ENCODE measurements around the gene KRT38. TPM values are rescaled to one million over a fixed set of nuclear protein-coding genes. Genes with fewer than 3 reads are reported as not detected.

The KRT38 gene
- total RNA-seq, 4 donors from 2014 or later: not detected

- no peak overlapping the region for H3K4me3 ChIP-seq
- DNase-seq (ENCODE audit: low spot score in 2 of 2): no peak
- H3K27ac ChIP-seq: no peak overlapping the region
- no peaks in the 10 kb centered on the region for H3K36me3 ChIP-seq
- no peaks in the 10 kb centered on the region for H3K27me3 ChIP-seq
- no peaks in the 10 kb centered on the region for H3K4me1 ChIP-seq
- WGBS, 2 donors: 70 to 86% methylated on average over 4 to 5 of the region's 5 CpGs
- TF ChIP-seq POLR2A (IDR thresholded peaks at IDR 0.05) (no peak), EP300 (IDR thresholded peaks at IDR 0.05) (no peak), CTCF (IDR thresholded peaks at IDR 0.05) (no peak)
- no peaks in the 10 kb centered on the region for H3K9me3 ChIP-seq
These were observed 1.4 kb downstream of the KRT38 start for GRCh38 chr17:41439375-41439774.

- H3K4me3 ChIP-seq: no peak overlapping the region
- H3K4me1 ChIP-seq: no peaks in the 10 kb centered on the region
- H3K27me3 ChIP-seq: no peaks in the 10 kb centered on the region
- no peaks in the 10 kb centered on the region for H3K36me3 ChIP-seq
- H3K27ac ChIP-seq: no peak overlapping the region
- TF ChIP-seq EP300 (IDR thresholded peaks at IDR 0.05) (no peak), CTCF (IDR thresholded peaks at IDR 0.05) (no peak), POLR2A (IDR thresholded peaks at IDR 0.05) (no peak)
- no peaks in the 10 kb centered on the region for H3K9me3 ChIP-seq
- DNase-seq (ENCODE audit: low spot score in 2 of 2): no peak
- 87 to 89% methylated on average over 9 of the region's 9 CpGs for WGBS, 2 donors
These were observed 3.0 kb downstream of the KRT38 start for GRCh38 chr17:41437769-41438168.

- Histone ChIP-seq H3K27me3 (no peaks in the 10 kb centered on the region), H3K9me3 (no peaks in the 10 kb centered on the region), H3K4me1 (no peaks in the 10 kb centered on the region), H3K4me3 (no peak overlapping the region), H3K27ac (no peak overlapping the region), H3K36me3 (no peaks in the 10 kb centered on the region)
- no peak for DNase-seq (ENCODE audit: low spot score in 2 of 2)
- 85 to 89% methylated on average over 7 of the region's 7 CpGs for WGBS, 2 donors
- no peak for TF ChIP-seq POLR2A (IDR thresholded peaks at IDR 0.05)
- TF ChIP-seq EP300 (IDR thresholded peaks at IDR 0.05): no peak
- TF ChIP-seq CTCF (IDR thresholded peaks at IDR 0.05): no peak
These were observed 3.5 kb downstream of the KRT38 start for GRCh38 chr17:41437254-41437653.

- Histone ChIP-seq H3K27me3 (no peaks in the 10 kb centered on the region), H3K27ac (no peak overlapping the region), H3K4me3 (no peak overlapping the region), H3K36me3 (no peaks in the 10 kb centered on the region), H3K9me3 (no peaks in the 10 kb centered on the region), H3K4me1 (no peaks in the 10 kb centered on the region)
- WGBS, 2 donors: 34 to 37% methylated on average over 5 of the region's 5 CpGs
- DNase-seq (ENCODE audit: low spot score in 2 of 2): no peak
- TF ChIP-seq EP300 (IDR thresholded peaks at IDR 0.05): no peak
- no peak for TF ChIP-seq POLR2A (IDR thresholded peaks at IDR 0.05)
- no peak for TF ChIP-seq CTCF (IDR thresholded peaks at IDR 0.05)
These were observed 6.4 kb downstream of the KRT38 start for GRCh38 chr17:41434415-41434814.

GRCh38 chr17:41434005-41434404 lies 6.8 kb downstream of the KRT38 start:
- Histone ChIP-seq H3K36me3 (no peaks in the 10 kb centered on the region), H3K4me3 (no peak overlapping the region), H3K9me3 (no peaks in the 10 kb centered on the region), H3K27ac (no peak overlapping the region), H3K4me1 (no peaks in the 10 kb centered on the region), H3K27me3 (no peaks in the 10 kb centered on the region)
- 32 to 34% methylated on average over 4 of the region's 4 CpGs for WGBS, 2 donors
- TF ChIP-seq POLR2A (IDR thresholded peaks at IDR 0.05): no peak
- no peak for TF ChIP-seq EP300 (IDR thresholded peaks at IDR 0.05)
- no peak for TF ChIP-seq CTCF (IDR thresholded peaks at IDR 0.05)
- no peak for DNase-seq (ENCODE audit: low spot score in 2 of 2)

Measured in tibial nerve (tissue), 4 donors.